GM19239 (cell line): ENCODE measurements around the gene TSHZ1.
"Not testable (repeated sequence)": the region's sequence is repeated elsewhere in the genome, so short reads cannot be mapped to it uniquely, and the experiment has no call there.

Experiments
- DNase-seq: peaks from one replicate; pipeline ENCODE4 v3.0.0; 2011; ENCODE audit warnings: low spot score; ENCODE audit not compliant: insufficient read length
- FAIRE-seq: peaks from 2 replicates; lab custom pipeline; 2011; peaks lifted over from hg19 to GRCh38; lab: Jason Lieb, UNC

TSHZ1 gene

GRCh38 chr18:75179819-75180600, 30.6 kb upstream of the TSHZ1 start:
- FAIRE-seq, result no peak
- DNase-seq, result no peak

DNA sequence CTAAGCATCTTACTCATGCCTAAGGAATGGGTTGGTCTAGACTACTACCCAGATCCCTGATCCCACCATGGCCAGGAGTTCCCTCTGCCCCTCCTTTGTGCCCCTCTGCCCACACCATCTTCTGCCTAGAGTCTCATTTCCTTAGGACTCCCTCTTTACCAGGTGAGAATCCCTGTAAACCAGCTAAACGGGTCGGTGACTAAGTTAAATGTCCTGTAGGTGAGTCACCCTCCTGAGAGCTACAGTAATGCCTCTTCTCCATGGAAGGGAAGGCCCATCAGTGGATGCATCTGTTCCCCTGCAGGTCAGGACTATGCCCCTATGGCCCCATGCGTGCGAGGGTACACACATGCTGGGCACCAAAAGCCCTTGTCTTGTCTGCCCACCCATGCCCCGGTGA, 27.1 kb upstream of the TSHZ1 start:
- DNase-seq (no peak), FAIRE-seq (no peak)

GRCh38 chr18:75183973-75184493, 26.6 kb upstream of the TSHZ1 start:
- DNase-seq (no peak), FAIRE-seq (no peak)

DNA sequence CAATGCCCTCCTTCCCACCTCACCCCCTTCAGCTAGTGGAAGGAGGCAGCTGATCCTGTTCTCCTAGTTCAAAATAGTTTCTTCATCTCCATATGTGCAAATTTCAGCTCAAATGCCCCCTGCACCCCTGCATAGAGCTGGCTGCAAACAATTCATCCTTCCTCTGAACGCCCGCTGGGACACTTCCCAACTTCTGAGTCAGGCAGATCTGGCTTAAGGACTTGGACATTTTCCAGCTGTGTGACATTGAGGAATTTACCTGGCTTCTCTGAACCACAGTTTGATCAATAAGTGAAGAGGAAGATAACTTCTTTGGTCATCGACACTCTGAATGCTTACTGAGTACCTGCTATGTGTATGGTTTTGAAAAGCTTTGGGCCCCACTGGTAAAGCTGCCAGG, 25.1 kb upstream of the TSHZ1 start:
- DNase-seq, result no peak

DNA sequence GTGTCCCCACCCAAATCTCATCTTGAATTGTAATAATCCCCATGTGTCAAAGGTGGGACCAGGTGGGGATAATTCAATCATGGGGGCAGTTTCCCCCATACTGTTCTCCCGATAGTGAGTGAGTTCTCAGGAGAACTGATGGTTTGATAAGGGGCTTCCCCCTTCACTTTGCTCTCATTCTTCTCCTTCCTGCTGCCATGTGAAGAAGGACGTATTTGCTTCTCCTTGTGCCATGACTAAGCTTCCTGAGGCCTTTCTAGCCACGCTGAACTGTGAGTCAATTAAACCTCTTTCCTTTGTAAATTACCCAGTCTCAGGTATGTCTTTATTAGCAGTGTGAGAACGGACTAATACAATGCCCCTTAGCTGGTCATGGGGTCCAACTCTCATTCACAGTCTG, 22.9 kb upstream of the TSHZ1 start:
- FAIRE-seq, DNase-seq: not testable (repeated sequence)

More for the DNA sequence above, 25.1 kb upstream of the TSHZ1 start:
- FAIRE-seq, result no peak

- FAIRE-seq (no peak), DNase-seq (no peak)
Measured at GRCh38 chr18:75189696-75190095, 20.9 kb upstream of the TSHZ1 start.

- DNase-seq (no peak), FAIRE-seq (no peak)
Measured at GRCh38 chr18:75192899-75193298, 17.7 kb upstream of the TSHZ1 start.

- DNase-seq, result no peak
- peak; percentile 49 for FAIRE-seq
Measured at GRCh38 chr18:75198036-75198435, 12.6 kb upstream of the TSHZ1 start.

DNA sequence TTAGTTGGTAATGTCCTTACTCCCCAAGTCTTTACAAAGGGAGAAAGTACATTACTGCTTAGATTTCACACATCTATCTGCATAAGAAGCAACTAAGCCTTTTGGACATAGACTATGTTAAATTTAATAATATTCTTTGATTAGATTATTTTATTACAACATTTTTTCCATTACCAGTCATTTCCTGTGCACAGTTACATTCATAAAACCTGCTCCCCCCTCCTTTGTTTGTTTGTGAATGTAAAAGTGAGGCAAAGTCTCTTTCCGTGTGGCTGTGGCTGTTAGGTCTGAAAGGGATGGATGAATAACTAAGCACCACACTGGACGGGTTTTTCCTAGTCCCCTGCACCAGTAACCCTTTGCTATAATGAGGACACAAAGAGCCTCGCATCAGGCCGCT, 11.3 kb upstream of the TSHZ1 start:
- no peak for FAIRE-seq
- DNase-seq, result no peak

DNA sequence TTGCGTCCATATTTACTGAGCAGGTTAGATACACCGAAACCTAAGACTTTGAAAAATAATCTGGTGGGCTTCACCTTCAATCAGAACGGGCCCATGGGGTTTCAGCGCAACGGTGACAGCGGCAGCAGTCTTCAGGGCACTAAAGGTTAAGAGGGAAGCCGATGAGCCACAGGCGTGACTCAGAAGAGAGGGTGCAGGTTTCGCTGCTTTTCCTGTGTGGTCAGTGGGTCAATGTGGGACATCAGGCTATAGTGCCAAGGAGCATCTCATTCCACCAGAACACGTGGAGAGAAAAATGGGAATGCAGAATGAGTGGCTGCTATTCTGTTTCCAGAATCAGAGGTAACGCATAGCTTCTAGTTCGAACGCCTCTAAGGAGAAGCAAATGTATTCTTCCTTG, 10.5 kb upstream of the TSHZ1 start:
- FAIRE-seq, result no peak
- DNase-seq, result no peak

DNA sequence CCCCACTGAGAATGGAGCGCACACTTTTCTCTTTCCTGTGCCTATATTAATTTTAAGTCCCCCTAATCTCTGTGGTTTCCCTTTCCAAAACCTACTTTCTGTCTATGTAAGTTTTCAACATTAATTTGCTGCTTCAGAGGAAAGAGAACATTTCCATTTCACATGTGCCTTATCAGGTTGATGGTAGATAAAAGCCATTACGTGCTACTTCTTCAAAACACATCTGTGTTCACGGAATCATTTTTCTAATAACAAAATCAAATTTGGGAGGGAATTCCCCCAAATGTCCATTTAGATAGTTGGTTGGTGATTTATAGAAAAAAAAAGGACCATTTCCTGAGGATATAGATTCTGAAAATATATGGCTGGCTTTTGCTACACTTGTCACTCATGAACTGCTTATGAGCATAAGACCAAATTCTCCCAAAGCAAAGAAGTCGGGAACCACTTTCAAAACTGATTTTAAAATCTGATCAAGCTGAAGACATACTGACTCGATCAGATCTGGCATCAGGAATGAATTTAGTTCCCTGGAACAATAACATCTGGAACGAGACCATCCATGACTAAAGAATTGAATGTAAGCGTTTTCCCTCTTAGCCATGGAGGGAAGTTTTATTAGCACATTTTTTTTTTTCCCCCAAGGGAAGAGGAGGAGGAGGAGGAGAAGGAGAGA, 9.9 kb upstream of the TSHZ1 start:
- FAIRE-seq (no peak), DNase-seq (no peak)

GRCh38 chr18:75201282-75202270, 9.0 kb upstream of the TSHZ1 start:
- DNase-seq, result no peak
- FAIRE-seq, result no peak

- no peak for DNase-seq
- FAIRE-seq, result no peak
Measured at GRCh38 chr18:75202696-75203365, 7.8 kb upstream of the TSHZ1 start.

DNA sequence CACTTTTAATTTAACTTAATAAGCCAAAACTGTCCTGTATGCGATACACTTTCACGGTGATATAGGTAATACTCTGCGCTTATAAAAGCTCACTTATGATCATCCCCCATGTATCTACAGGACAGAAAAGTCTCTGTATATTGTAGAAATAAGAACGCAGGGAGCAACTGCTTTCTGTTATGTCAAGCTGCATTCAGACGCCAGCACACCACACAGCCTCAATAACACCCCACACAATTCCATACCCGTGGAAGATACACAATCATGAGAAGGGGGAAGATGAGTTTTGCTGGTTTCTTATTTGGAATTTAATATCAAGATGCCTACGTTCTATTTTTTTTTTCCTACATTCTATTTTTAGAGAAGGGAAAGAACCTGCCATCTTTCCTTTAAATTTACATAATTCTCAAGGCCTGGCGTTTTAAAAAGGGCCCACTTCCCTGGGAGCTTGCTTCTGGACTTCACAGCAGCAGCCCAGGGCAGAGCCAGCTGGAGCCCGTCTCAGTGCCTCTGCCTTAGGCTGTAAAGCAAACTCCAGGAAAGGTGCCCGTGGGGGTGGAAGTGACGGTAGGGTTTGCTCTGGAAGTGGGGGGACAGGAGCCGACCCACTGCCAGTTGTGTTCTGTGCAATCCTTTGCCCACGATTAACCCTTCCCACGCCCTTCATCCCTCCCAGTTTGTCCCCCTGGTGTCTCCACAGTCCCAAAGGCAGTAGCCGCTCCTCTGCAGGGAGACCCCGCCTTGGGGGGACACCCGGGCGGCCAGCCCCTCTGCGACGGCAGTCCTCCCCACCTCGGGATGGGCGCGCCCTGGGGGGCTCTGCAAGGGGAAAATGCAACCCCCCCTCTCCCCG, 7.0 kb upstream of the TSHZ1 start:
- FAIRE-seq, result no peak
- DNase-seq, result no peak

DNA sequence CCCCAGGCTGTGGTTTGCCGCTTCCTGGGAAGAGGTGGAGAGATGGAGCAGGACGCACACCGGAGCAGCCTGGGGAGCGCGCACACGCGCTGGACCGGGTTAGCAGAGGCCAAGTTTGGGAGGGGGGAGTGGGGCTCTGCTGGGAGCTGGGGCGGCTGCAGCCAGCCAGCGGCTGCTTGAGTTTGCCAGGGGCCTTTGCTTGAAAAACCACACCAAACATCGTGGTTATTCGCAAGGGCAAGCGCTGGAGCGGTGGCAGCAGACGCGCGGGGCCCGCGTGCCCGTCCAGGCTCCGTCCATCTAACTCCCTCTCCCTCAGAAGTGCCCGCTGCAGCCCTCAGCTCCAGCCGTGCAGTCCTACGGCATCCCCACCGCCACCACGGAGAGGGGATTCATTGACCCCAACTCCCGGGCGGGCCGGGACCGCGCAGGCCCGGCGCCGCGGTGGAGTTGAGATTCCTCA, 6.3 kb upstream of the TSHZ1 start:
- no peak for FAIRE-seq
- no peak for DNase-seq

DNA sequence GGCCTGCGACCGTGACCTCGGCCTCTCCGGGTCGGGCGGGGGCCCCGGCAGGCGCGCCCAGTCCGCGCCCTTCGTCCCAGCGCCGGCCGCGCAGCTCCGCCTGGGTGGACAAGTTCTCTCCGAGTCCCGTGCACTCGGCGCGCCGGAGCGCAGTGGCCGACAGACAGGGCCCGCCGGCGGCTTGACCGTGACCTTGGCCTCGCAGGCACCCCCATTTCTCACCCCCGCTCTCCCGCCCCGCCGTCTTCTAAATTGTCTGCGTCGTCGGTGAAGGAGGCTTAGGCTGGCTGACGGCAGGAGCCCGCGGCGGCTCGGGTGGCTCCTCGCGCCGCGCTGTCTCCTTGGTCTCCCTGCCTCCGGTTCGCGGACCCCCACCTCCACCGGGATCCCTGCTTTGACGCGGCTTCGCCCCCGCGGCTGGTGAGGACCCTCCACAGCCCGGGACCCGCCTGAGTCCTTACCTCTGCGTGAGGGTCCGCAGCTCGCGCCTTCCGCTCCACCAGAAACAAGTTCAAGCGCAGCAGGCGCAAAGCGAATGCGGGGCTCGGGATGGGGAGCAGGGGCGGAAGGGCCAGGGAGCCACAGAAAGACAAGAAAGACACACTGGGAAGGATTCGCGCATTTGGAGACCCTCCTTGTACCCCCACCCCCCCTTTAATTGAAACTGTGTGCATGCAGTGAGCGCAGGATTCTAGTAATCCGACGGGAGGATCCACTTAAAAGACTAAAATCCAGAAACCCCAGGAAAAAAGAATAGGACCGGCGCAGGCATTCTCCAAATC, 5.7 kb upstream of the TSHZ1 start:
- no peak for DNase-seq
- no peak for FAIRE-seq

DNA sequence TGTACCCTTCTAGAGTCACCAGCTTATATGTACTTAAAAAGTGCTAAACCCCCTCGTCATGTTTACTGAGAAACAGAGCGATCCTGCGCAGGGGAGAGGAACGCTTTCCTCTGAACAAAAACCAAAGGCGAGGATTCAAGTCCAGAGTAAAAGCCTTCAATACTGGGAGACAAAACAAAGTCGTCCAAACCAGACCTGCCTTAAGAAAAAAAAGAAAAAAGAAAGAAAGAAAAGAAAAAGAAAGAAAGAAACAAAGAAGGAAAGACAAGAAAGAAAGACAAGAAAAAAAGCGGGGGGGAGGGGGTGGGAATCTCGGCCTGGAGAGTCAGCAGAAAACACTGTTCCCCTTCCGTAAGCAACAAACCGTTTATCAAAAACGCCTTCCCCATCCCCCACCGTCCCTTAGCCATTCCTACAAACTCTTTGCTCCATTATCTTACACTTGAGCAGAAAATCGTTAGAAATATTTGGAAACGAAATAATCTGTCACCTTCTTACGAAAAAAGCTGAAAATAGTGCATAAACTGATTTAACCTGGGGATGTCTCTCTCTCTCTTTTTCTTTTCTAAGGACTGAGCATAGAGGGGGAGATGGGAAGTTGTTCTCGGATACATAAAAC, 5.0 kb upstream of the TSHZ1 start:
- DNase-seq (no peak), FAIRE-seq (no peak)
